Lung (tissue), 12 donors: ENCODE results near the gene FSHR. TPM values are rescaled to one million over a fixed set of nuclear protein-coding genes. Genes with fewer than 3 reads are reported as not detected.

ENCODE experiments used
- ATAC-seq: fragments of 200-7000 bp; cut with Tn5 transposase; one replicate; pipeline ENCODE4 v1.9.1; 2020; ENCODE audit warnings: moderate number of reproducible peaks; ENCODE audit not compliant: insufficient read depth, low FRiP score
- DNase-seq, 3 donors: peaks; one replicate each; pipeline ENCODE4 v3.0.0-alpha.2; 2013 to 2017
- H3K27ac ChIP-seq, 2 donors: one replicate each; pipeline ENCODE4 v1.5.1; 2013; ENCODE audit warnings: mild to moderate bottlenecking in 2 of 2, moderate library complexity in 2 of 2, control low read depth in 1 of 2, inconsistent platforms in 1 of 2, low read depth in 1 of 2, low read length in 1 of 2
- H3K27me3 ChIP-seq, 3 donors: one replicate each; pipeline ENCODE4 v1.5.1; 2013; ENCODE audit warnings: low read length in 2 of 3; ENCODE audit not compliant: control insufficient read depth in 3 of 3, insufficient read depth in 3 of 3
- H3K36me3 ChIP-seq, 4 donors: one replicate each; pipeline ENCODE4 v1.5.1; 2013; ENCODE audit warnings: low read length in 4 of 4, mild to moderate bottlenecking in 1 of 4, moderate library complexity in 1 of 4; ENCODE audit not compliant: control insufficient read depth in 4 of 4, insufficient read depth in 4 of 4
- H3K4me1 ChIP-seq, 5 donors: one replicate each; pipeline ENCODE4 v1.5.1; 2013; ENCODE audit warnings: low read length in 5 of 5, mild to moderate bottlenecking in 2 of 5, moderate library complexity in 1 of 5; ENCODE audit not compliant: control insufficient read depth in 5 of 5, insufficient read depth in 5 of 5
- H3K4me3 ChIP-seq: one replicate; pipeline ENCODE4 v1.5.1; 2013; ENCODE audit warnings: mild to moderate bottlenecking, control low read depth, moderate library complexity
- H3K9ac ChIP-seq, 2 donors: one replicate each; pipeline ENCODE4 v1.5.1; 2013; ENCODE audit warnings: low read length in 2 of 2, control low read depth in 1 of 2; ENCODE audit not compliant: insufficient read depth in 1 of 2
- H3K9me3 ChIP-seq, 4 donors: one replicate each; pipeline ENCODE4 v1.5.1; 2013; ENCODE audit warnings: low read length in 3 of 4, mild to moderate bottlenecking in 1 of 4, moderate library complexity in 1 of 4; ENCODE audit not compliant: control insufficient read depth in 4 of 4, insufficient read depth in 3 of 4
- CTCF ChIP-seq: IDR thresholded peaks from 2 replicates; pipeline ENCODE4 v1.5.1; 2012; ENCODE audit warnings: mild to moderate bottlenecking; ENCODE audit errors: control extremely low read depth, extremely low read depth
- WGBS, 2 donors: extraction: QIAGEN DNeasy Blood & Tissue Kit; methylation state at CpG; one replicate each; pipeline ENCODE4 v1.1.7; 2013; 5-methylcytosine and 5-hydroxymethylcytosine counted together
- polyA plus RNA-seq, 2 donors: library from polyadenylated mRNA; stranded (reverse); fragments of 200-250 nt; gene quantifications; one replicate each; pipeline ENCODE4 v1.2.1, GENCODE V29; 2013
- total RNA-seq, 2 donors: library from RNA; depleted of rRNA in 1 of 2; stranded (reverse); fragments of >200 nt in 1 of 2; gene quantifications; one replicate each; pipeline ENCODE4 v1.2.1, GENCODE V29; 2014 to 2021
- donor health status: control.
- donor health status: control.
- donor health status: Bipolar disorder and iron deficiency.
- donor health status: healthy.
- donor health status: DM: yes; HTN: yes; CAD: no.

Gene FSHR
- total and polyA plus RNA-seq, 4 donors, result not detected

- ATAC-seq (no peak), DNase-seq (no peak)
- H3K36me3 ChIP-seq, result no peaks in the 10 kb centered on the region
- no peak overlapping the region for H3K27ac ChIP-seq
- no peak for TF ChIP-seq CTCF
- no peaks in the 10 kb centered on the region for H3K27me3 ChIP-seq
- WGBS, 2 donors, result 54 to 62% methylated on average over 7 of the region's 7 CpGs
- no peak overlapping the region for H3K4me3 ChIP-seq
- no peak overlapping the region for H3K9ac ChIP-seq
- H3K4me1 ChIP-seq, result no peaks in the 10 kb centered on the region
- H3K9me3 ChIP-seq, result no peaks in the 10 kb centered on the region
These were observed 576 bp upstream of the FSHR start for GRCh38 chr2:49154891-49155290.

- no peak for ATAC-seq
- 54 to 66% methylated on average over 2 of the region's 2 CpGs for WGBS, 2 donors
- Histone ChIP-seq H3K4me1 (no peaks in the 10 kb centered on the region), H3K4me3 (no peak overlapping the region), H3K9ac (no peak overlapping the region), H3K36me3 (no peaks in the 10 kb centered on the region), H3K27me3 (no peaks in the 10 kb centered on the region), H3K27ac (no peak overlapping the region), H3K9me3 (no peaks in the 10 kb centered on the region)
- no peak for DNase-seq
- TF ChIP-seq CTCF, result no peak
These were observed 1.1 kb downstream of the FSHR start for GRCh38 chr2:49153252-49153651.

GRCh38 chr2:49152824-49153223 is 1.5 kb downstream of the FSHR start:
- no peak overlapping the region for H3K4me3 ChIP-seq
- no peak for ATAC-seq
- no peaks in the 10 kb centered on the region for H3K9me3 ChIP-seq
- H3K36me3 ChIP-seq, result no peaks in the 10 kb centered on the region
- TF ChIP-seq CTCF, result no peak
- no peak for DNase-seq
- H3K4me1 ChIP-seq, result no peaks in the 10 kb centered on the region
- H3K27ac ChIP-seq, result no peak overlapping the region
- H3K9ac ChIP-seq, result no peak overlapping the region
- no peaks in the 10 kb centered on the region for H3K27me3 ChIP-seq

- Histone ChIP-seq H3K9ac (no peak overlapping the region), H3K4me3 (no peak overlapping the region), H3K27me3 (no peaks in the 10 kb centered on the region), H3K4me1 (no peaks in the 10 kb centered on the region), H3K9me3 (no peaks in the 10 kb centered on the region), H3K27ac (no peak overlapping the region), H3K36me3 (no peaks in the 10 kb centered on the region)
- TF ChIP-seq CTCF, result no peak
- DNase-seq (no peak), ATAC-seq (no peak)
- 85 to 87% methylated on average over 3 of the region's 3 CpGs for whole genome bisulfite sequencing, 2 donors
These were observed 7.9 kb downstream of the FSHR start for GRCh38 chr2:49146401-49146800.
